Measurements from ENCODE around the gene E2F8. TPM values are rescaled to one million over a fixed set of nuclear protein-coding genes. Genes with fewer than 3 reads are reported as not detected.

Gene E2F8
- total and polyA plus RNA-seq, 2 experiments from 2014 or later: 8.3 to 10.6 TPM

GRCh38 chr11:19199771-19200170 lies 41.0 kb downstream of the E2F8 start:
- Histone ChIP-seq H3F3A (replicated peaks; ENCODE audit: low read depth) (no peaks in the 10 kb centered on the region), H3K79me2 (replicated peaks; ENCODE audit: insufficient read depth) (no peaks in the 10 kb centered on the region), H3K36me3 (ENCODE audit: insufficient read depth) (0 out of 2 replicates have a peak, but pooled peaks cover 3% of the 10 kb centered on the region), H3K4me3 (no peak overlapping the region), H3K27ac (ENCODE audit: low read depth) (no peak overlapping the region), H3K4me2 (no peak overlapping the region), H3K4me1 (ENCODE audit: insufficient read depth) (no peaks in the 10 kb centered on the region), H2AFZ (no peak overlapping the region), H3K9me2 (ENCODE audit: insufficient read depth) (no peaks in the 10 kb centered on the region), H3K27me3 (ENCODE audit: insufficient read depth) (no peaks in the 10 kb centered on the region), H4K20me1 (replicated peaks; ENCODE audit: insufficient read depth) (no peaks in the 10 kb centered on the region)
- ATAC-seq: no peak
- TF ChIP-seq JUNB (IDR thresholded peaks at IDR 0.05; ENCODE audit: unreplicated experiment) (no peak), EZH2 (IDR thresholded peaks at IDR 0.05; ENCODE audit: low read depth, unreplicated experiment) (no peak), ZNF462 (CRISPR knock-in tag; IDR thresholded peaks at IDR 0.05) (no peak), CTCF (conservative IDR thresholded peaks at IDR 0.05; ENCODE audit: low read depth in 2 of 2) (no peak), EZH2phosphoT487 (IDR thresholded peaks at IDR 0.05; ENCODE audit: unreplicated experiment) (no peak), ZNF114 (CRISPR knock-in tag; IDR thresholded peaks at IDR 0.05) (no peak), REST (IDR thresholded peaks at IDR 0.05; ENCODE audit: unreplicated experiment) (no peak), POLR2AphosphoS5 (IDR thresholded peaks at IDR 0.05; ENCODE audit: low read depth) (no peak), ETS1 (IDR thresholded peaks at IDR 0.05) (no peak), CREB1 (CRISPR knock-in tag; IDR thresholded peaks at IDR 0.05; ENCODE audit: low read depth) (no peak), STAT1 (IDR thresholded peaks at IDR 0.05; ENCODE audit: unreplicated experiment) (no peak), ZNF331 (CRISPR knock-in tag; IDR thresholded peaks at IDR 0.05; ENCODE audit: low read depth) (no peak), NANOG (IDR thresholded peaks at IDR 0.05; ENCODE audit: borderline replicate concordance) (no peak)
- Mint-ChIP-seq H3K36me3 (ENCODE audit: low read depth) (no peaks in the 10 kb centered on the region), H3K27me3 (ENCODE audit: insufficient read depth, low read depth, poor library complexity) (no peaks in the 10 kb centered on the region), H3K27ac (no peak overlapping the region), H3K9me3 (no peaks in the 10 kb centered on the region; the same call in 2 of the 3 replicates), H3K4me1 (peaks cover 2% of the 10 kb centered on the region; the same call in 1 of the 3 replicates), H3K4me3 (no peak overlapping the region)
- no peak for DNase-seq (ENCODE audit: low spot score)
